Nasal cavity respiratory epithelium epithelial cell of viscerocranial mucosa (primary cell): Measurements from ENCODE around the gene KCTD1. TPM values are rescaled to one million over a fixed set of nuclear protein-coding genes. Genes with fewer than 3 reads are reported as not detected.

Experiments
- total RNA-seq: library from RNA; depleted of rRNA; stranded (reverse); fragments of >200 nt; gene quantifications from 2 replicates; pipeline ENCODE4 v1.2.3, GENCODE V29; 2014

The KCTD1 gene
- 14.4 and 56.5 TPM in 2 replicates for total RNA-seq

DNA sequence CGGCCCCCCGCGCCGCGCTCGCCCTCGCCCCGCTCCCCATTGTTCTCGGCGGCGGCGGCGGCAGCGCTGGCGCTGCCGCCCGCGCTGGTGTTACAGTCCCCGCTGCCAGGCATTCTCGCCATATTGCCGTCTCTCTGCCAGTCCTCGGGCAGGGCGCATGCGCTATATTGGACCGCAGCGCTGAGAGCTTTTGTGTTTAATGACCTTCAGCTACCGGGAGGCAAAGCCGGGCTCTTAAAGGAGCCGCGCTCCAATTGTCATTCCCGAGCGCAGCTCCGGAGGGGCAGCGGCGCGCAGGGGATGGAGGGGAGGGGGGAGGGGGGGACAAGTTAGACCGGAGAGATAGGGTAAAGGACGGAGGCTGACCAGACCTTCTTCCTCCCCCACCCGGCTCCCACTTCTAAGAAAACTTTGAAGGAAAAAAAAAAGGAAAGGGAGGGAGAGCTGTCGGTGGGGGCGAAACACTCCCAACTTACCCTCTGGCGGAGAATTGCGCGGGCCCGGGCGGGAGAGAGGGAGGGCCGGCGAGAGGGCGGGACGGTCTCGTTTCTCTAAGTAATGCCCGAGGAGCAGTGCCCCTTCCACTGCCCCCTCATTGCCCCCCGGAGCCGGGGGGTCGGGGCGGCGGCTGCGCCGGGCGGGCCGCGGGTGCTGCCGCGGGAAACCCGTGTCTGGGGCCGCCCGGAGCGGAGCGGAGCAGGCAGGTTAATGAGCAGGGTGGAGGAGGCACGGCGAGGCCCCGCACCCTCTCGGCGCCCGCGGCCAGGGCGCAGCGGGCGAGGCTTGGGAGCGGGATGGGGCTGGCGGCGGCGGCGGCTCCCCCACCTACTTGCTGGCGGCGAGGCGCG lies at the start of gene KCTD1:
Gene KCTD1 (minus strand): TSS at position 139 of the 848 bp plus-strand sequence. CDS start 17 bp downstream, at position 122.

